GM21528 (cell line): ENCODE measurements around the gene PGK2.
A peak's percentile ranks its signal among the peaks of the same experiment; 100 is the strongest.
"Not testable (repeated sequence)": the region's sequence is repeated elsewhere in the genome, so short reads cannot be mapped to it uniquely, and the experiment has no call there.

Experiments used
- ATAC-seq: cut with Tn5 transposase; IDR thresholded peaks from one replicate; pipeline ENCODE4 v1.9.1; 2021; ENCODE audit warnings: mild to moderate bottlenecking, moderate library complexity; ENCODE audit not compliant: unreplicated experiment, low FRiP score

The PGK2 gene

DNA sequence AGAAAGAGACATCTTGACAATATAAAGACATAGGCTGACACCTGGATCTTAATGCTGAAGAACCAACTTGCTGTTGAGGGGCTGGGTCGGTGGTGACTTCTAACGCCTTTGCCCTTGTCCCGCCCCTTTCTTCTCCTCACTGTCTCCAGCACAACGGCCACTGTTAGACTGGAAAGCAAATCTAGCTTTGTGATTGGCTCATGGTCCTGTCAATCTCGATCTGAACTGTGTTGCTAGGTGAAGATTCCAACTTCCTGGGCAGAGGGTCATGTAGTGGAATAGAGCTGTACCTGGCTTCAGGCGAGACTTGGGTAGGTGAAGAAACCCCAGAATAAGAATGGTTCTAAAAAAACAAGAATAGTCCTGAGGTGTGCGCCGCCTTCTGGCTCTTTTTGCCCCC lies at the start of gene PGK2:
Gene PGK2, minus strand, starts transcription at position 110 of the 400 bp plus-strand sequence. Its CDS starts 98 bp downstream, at position 12.
- ATAC-seq, result no peak

DNA sequence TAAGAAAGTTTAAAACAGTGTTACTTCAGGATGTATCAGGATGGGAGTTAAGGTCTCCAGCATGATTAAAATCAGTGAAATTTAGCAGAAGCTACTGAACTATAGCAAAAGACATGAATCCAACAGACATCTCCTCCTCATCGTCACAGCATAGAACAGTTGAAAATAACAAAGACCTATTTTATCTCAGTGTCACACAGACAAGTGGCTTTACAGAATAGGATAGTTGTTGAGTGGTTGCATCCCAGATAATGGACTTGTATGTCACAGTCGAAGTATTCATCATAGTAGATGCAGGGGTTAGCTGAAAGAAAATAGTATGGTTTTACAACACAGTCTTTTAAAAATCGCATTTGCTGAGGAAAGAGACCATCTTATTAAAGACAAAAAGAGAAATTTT lies 48.1 kb upstream of the PGK2 start:
- ATAC-seq, result no peak

DNA sequence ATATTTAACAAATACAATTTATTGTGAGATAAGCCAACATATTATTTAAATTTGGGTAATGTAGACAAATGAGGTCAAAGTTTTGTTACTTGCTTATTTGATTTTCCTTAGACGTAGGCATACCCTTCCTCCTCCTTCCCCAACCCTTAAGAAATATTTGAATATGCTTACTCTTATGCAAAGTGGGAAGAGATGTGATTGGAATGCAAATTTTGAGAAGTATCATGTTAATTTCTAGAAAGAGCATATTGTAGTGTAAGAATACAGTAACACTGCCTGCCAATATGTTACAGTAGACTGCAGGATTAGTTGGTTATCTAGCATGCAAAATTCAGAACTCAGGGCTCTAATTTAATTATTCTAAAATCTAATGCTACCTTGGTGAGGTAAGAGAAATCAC lies 46.3 kb upstream of the PGK2 start:
- no peak for ATAC-seq

DNA sequence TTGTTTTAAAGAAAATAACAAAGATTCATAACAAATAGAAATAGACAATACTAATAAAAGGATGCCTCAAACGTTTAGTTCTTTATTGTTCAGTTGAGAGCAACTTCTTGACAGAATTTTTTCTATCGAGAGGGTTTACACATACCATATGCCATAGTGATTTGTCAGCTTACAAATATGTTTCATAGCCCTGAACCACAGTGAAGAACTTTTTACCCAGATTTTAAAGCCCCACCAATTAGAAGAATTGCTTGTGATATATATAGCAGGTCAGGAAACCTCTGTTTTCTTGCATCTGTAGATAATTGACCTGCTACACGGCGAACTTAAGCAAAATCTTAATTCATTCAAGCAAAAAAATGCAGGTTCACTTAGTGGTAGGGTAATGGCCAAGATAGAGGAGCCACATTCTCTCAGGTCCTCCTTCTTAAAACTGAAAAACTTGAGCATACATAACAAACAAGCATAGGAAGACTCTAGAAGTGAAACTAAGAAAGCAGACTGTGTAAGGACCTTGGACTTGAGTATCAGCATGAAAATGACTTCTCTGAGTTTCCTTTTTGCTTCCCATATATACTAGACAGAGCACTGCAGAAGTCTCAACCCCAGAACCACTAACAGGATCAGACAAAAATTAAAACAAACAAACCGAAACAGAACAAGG lies 39.8 kb upstream of the PGK2 start:
- peak; percentile 99 for ATAC-seq

DNA sequence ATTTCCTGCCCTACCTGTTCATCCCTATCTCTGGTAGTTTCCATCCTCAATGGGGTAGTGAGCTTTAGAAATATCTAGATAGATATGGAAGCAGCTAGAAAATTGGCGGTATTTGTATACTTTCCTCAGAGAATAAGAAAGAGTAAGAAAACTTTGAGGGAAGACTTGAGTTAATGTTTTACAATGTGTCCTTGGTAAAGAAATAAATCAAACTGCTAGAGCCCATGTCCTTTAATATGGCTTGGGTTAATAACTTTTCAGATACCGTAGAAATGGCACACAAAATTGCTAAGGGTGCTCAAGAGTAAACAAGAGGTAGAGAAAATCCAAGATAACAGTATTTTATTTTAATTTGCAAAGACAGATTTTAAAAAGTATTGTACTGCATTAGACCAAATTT lies 28.1 kb upstream of the PGK2 start:
- ATAC-seq, result no peak

DNA sequence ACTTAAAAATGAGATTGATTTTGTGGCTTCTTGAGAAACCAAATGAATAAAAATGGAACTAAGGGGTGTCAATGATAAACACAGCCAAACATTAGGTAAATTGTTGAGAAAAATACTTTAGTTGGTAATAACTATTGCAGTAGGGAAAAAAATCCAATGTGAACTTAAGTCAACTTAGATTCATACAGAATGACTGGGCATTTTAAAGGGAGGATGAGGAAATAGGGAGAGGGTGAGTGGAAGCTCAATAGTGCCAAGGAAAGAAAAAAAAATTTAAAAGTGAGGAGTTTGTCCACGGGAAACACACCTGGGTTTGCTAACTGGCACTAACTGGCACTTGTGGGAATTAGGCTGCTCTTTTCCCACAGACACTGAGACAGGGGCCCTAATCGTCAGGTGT lies 26.2 kb upstream of the PGK2 start:
- no peak for ATAC-seq

DNA sequence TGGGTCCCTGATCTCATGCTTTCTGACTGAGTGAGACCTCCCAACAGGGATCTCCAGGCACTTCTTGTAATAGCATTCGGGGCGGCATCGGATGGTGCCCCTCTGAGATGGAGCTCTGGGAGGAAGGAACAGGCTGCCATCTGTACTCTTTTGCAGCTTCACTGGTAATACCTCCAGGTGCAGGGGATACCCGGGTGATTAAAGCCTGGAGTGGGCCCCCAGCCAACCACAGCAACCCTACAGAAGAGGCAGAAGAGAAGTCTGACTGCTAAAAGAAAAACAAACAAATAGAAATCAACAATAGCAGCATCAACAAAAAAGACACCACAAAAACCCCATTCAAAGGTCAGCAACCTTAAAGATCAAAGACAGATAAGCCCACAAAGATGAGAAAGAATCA lies 19.1 kb upstream of the PGK2 start:
- no peak for ATAC-seq

DNA sequence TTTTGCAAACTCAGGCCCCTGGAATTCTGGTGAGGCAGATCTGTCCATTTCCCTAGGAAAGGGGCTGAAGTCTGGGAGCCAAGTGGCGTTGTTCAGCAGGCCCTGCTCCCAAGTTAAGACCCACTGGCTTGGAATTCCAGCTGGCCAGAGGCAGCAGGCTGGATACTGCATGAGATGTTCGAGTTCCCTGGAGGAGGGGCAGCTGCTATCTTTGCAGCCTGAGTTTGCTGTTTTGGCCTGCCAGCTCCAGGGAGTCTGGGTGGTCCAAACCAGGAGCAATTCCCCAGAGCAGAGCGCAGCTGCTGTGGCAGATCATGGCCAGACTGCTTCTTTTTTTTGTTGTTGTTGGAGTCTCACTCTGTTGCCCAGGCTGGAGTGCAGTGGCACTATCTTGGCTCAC lies 18.2 kb upstream of the PGK2 start:
- ATAC-seq, result no peak

DNA sequence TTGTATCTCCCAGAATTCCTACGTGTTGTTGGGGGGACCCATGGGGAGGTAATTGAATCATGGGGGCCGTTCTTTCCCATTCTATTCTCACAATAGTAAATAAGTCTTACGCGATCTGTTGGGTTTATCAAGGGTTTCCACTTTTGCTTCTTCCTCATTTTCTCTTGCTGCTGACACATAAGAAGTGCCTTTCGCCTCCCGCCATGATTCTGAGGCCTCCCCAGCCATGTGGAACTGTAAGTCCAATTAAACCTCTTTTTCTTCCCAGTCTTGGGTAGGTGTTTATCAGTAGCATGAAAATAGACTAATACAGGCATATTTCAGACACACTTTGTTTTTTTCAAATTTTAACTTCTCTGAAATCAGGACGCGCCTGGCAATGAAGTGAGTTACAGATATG lies 14.4 kb upstream of the PGK2 start:
- ATAC-seq, result no peak

DNA sequence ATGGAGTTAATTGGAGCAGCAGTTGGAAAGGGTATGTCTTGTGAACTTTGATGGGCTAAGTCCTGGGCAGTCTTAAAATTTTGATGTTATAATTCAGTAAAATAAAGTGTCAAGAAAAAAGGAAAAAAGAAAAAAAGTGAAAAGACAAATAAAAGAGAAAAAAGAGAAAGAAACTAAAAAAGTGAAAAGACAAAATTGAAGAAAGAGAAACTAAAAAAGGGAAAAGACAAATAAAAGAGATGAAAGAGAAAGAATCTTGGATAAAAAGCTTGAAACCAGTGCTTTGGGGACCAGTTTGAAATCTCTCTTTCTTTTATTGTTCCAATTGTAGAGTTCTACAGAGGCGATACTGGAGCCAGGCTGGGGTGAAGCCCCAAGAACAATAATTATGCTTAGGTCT lies 12.0 kb upstream of the PGK2 start:
- no peak for ATAC-seq

DNA sequence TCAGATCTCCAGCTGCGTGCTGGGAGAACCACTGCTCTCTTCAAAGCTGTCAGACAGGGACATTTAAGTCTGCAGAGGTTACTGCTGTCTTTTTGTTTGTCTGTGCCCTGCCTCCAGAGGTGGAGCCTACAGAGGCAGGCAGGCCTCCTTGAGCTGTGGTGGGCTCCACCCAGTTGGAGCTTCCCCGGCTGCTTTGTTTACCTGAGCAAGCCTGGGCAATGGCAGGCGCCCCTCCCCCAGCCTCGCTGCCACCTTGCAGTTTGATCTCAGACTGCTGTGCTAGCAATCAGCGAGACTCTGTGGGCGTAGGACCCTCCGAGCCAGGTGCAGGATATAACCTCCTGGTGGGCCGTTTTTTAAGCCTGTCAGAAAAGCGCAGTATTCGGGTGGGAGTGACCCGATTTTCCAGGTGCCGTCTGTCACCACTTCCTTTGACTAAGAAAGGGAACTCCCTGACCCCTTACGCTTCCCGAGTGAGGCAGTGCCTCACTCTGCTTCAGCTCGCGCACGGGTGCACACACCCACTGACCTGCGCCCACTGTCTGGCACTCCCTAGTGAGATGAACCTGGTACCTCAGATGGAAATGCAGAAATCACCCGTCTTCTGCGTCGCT lies 9.9 kb upstream of the PGK2 start:
- ATAC-seq, result not testable (repeated sequence)

DNA sequence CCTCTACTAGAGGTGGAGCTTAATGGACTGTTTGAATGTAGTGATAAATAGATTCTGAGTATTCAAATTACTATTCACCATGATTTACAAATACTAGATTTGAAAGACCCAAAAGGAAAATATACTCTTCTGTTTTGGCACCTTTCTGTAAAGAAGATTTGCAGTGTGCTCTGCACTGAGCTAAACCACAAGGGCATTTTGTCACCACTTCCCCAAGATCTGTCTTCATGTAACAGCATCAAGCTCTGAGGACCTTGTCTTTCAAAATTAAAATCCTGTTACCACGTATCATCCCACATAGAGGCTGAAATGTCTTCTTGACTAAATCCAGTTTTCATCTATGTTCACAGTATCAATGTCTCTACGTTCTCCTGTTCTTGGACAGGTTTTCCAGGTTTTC lies 3.3 kb upstream of the PGK2 start:
- no peak for ATAC-seq

DNA sequence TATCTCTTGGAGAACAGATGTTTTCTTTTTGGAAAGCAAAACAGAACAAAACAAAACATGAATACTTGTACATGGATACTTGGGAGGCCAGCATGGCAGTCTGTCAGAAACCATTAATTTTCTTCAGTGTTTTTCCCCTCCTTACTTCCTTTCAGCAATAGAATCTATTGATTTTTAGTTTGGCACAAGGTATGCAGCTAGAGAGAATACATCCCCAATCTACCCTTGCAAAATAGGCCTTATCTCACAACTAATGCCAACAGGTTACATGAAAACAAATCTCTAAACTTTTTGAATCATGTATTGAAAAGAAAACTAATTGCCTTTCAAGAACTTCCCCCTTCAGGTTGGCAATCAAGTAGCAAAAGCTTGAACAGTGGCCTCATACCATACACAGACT lies 2.8 kb downstream of the PGK2 start:
- ATAC-seq, result no peak

DNA sequence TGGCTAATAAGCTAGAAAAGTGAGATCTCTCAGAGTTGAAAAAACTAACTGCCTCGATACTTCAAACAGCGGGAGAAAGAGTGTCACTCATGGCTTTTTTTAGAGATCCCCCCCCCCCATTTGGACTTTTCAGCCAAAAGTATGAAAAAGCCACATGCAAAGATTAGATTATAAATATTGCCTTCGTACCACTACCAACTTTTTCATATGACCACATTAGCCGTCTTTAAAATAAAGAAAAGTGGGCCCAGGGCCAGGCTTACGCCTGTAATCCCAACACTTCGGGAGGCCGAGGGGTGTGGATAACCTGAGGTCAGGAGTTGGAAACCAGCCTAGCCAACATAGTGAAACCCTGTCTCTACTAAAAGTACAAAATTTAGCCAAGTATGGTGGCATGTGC lies 4.4 kb downstream of the PGK2 start:
- no peak for ATAC-seq

DNA sequence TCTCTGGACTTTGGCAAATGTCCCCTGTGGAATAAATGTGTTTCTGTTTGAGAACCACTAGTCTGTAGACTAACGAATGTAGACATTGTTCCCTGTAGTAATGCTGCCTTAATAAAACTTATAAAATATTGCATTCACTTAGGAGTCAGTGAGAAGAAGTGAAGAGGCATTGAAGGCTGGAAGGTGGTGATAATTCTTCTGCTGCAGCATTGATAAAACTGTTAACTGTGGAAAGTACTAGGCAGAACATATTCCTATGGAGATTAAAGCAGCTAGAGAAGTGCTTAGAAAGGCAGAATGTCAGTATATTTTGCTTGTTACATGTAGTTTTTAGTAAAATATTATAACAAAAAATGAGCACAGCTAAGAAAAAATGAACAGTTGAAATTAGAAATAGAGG lies 4.8 kb downstream of the PGK2 start:
- ATAC-seq, result no peak

DNA sequence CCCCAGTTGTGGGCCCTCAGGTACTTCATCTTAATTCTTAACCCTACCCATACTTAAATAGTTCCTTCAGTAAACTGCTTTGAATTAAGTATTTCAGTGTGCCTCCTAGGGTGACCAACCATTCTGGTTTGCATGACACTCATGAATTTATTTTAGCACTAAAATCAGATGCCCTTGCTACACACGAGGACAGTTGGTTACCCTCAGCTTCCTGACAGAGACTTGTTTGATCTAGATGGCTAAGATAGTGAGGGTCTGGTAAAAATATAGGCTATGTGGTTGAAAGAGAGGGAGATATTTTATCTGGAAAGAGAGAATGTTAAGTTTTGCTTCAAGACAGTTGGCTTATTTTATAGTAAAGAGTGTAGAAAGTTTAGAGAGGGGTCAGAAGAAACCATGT lies 10.6 kb downstream of the PGK2 start:
- no peak for ATAC-seq

DNA sequence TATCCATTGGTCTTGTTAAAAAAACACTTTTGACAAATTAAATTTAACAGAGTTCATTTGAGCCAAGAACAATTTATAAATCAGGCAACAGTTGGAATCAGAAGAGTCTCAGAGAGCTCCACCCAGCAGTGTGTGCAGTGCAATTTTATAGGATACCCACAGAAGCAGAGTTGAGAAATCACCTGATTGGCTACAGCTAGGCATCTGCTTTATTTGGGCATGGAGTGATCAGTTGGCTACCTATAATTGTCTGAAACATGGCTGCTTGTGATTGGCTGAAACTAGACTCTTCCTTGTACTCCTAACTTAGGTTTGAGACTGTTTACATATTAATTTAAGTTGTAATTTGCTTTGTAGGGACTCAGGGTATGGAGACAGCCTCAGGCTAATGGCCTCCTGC lies 12.0 kb downstream of the PGK2 start:
- no peak for ATAC-seq

DNA sequence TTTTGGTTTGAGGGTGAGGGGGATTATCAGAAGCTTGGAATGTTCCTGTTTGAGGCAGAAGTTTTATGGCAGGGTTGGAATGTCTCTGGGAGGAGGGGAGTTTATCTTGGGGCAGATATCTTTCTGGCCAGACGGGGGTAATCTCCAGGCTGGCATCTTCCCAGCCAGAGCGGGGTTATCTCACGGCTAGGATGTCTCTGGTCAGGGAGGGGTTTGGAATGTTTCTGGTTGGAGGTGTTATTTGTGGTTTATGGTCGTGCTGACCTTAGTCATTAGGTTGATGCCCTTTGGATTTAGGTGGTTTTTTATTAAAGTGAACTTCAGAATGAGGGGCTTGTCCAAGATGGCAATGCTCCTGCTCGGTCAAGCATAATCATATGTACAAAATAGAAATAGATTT lies 14.8 kb downstream of the PGK2 start:
- no peak for ATAC-seq

DNA sequence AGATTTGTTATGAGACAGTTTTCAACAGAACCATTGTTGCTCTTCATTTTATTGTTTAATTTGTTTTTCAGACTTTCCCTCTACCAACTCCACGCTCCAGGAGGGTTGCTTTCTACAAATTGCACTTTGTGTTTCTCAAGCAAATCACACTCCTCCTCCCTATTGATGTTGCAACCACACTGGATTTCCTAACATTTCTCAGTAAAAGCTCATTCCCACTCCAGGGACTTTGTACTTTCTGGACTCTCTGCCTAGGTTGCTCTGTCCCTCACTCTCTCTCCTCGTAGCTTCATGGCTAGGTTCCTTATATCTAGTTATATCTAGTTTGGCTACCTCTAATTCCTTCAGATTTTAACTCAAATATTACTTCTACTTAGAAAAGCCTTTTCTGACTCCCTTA lies 20.3 kb downstream of the PGK2 start:
- no peak for ATAC-seq

DNA sequence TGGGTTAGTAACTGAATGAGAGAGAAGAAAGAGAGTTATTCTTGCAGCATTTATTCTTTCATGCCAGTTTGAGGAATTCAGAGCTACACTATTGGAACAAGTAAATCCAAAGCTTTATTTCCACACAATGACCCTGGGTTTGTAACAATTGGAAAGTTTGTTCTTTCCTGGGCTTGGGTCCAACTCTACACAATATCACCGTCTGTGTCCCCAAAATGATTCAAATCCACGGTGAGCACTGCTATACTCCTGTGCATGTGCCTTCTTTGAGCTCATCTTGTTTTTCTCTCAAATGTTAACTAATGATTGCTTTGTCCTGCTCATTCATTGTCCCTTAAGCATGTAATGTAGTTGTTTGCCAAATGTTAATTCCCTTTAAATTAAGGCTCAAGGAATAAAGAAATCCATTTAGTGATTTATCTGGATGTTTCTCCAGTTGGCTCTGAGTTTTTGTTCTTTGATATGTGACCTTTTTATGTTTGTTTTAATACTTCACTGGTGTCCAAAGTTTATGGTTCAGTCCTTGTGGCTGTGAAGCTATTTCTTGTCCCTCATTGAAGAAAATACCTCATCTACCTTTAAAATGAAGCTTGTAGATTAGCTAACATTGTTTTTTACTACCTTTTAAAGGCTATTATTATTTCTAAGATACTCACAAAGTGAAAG lies 22.4 kb downstream of the PGK2 start:
- no peak for ATAC-seq

DNA sequence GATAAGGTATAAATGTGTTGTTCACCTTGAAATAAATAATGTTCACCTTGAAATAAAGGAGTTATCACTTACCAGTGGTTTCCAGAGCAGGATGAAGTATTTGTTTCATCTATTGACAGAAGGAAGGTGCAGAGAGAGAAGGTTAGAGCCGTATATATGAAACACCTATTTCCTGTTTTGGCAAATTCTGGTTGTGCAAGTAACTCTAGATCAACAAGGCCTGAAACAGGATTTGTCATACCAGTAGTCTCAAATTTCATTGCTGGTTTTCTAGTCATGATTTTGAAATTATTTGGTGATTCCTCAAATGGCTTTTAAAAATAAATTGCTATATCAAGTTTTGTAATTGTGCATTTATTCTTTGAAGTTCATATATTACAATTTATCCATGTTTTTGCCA lies 42.8 kb downstream of the PGK2 start, which contains the start of gene CRISP3:
Gene CRISP3, minus strand, starts transcription at position 130 of the 400 bp plus-strand sequence. Its CDS starts 21 bp downstream, at position 109.
- ATAC-seq, result no peak

DNA sequence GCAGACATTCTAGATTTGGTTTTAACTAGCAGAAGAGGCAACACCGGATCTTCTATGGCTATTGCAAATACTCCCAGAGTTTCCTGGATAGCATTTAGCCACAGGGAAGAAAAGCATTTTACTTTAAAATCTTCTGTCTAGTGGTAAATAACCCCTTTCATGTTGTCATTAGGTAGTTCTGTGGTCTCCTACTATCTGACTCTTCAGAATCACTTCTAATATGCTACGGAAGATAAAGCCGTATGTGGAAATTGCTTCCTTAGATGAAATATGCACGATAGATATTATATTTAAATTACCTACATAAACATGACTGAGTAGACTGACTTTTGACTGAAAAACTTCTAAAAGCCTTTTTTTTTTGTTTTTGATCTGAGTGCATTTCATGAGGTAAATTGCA lies 43.7 kb downstream of the PGK2 start:
- no peak for ATAC-seq
